Measurements from ENCODE around the gene IFI30. TPM values are rescaled to one million over a fixed set of nuclear protein-coding genes. Genes with fewer than 3 reads are reported as not detected.

The IFI30 gene
- polyA plus RNA-seq, 3 donors, result 3,608 to 6,022 (median 4,550) TPM

GRCh38 chr19:18211683-18212082 is 38.1 kb downstream of the IFI30 start:
- Histone ChIP-seq H2AFZ (ENCODE audit: insufficient read depth, low read depth, low read length, poor library complexity, severe bottlenecking) (no peak overlapping the region), H3K9me3 (replicated peaks in 1 of 2; ENCODE audit: control insufficient read depth in 1 of 2, insufficient read depth in 1 of 2, low read length in 2 of 2) (no peaks in the 10 kb centered on the region), H4K20me1 (ENCODE audit: insufficient read depth, low read length) (no peaks in the 10 kb centered on the region), H3K27ac (ENCODE audit: low read depth in 1 of 2, low read length in 2 of 2) (no peak overlapping the region), H3K9ac (ENCODE audit: insufficient read depth, low read length, poor library complexity, severe bottlenecking) (no peak overlapping the region), H3K36me3 (replicated peaks in 1 of 2; ENCODE audit: control insufficient read depth in 1 of 2, insufficient read depth in 2 of 2, low read length in 2 of 2) (no peaks in the 10 kb centered on the region), H3K79me2 (ENCODE audit: insufficient read depth, low read length) (no peaks in the 10 kb centered on the region), H3K27me3 (ENCODE audit: control insufficient read depth in 2 of 2, insufficient read depth in 2 of 2, low read length in 2 of 2) (peaks cover 0 to 3% of the 10 kb centered on the region in 2 donors), H3K4me1 (ENCODE audit: control insufficient read depth in 1 of 2, insufficient read depth in 2 of 2, low read length in 2 of 2) (no peaks in the 10 kb centered on the region), H3K4me2 (replicated peaks; ENCODE audit: extremely low read depth, low read length, poor library complexity, severe bottlenecking) (no peak overlapping the region), H3K4me3 (replicated peaks in 1 of 3; ENCODE audit: low read depth in 2 of 3, low read length in 3 of 3) (no peak overlapping the region)
- TF ChIP-seq CTCF (IDR thresholded peaks at IDR 0.05), result no peak
- peaks cover 27 to 42% (median 31%) of the 10 kb centered on the region in 3 donors for H3K27me3 Mint-ChIP-seq (ENCODE audit: low read depth in 3 of 3)
- H3K9me3 Mint-ChIP-seq, result peaks cover 0 to 3% (median 0%) of the 10 kb centered on the region in 7 donors
- intact Hi-C loops (cut with micrococcal nuclease), result no loop called here
- no peak overlapping the region for H3K4me3 Mint-ChIP-seq
- H3K27ac Mint-ChIP-seq, result no peak overlapping the region
- peaks cover 4% of the 10 kb centered on the region for H3K4me1 Mint-ChIP-seq
- no peaks in the 10 kb centered on the region for H3K36me3 Mint-ChIP-seq
- DNase-seq, result no peak
- WGBS (ENCODE audit: insufficient coverage), result 73% methylated on average over 14 of the region's 14 CpGs

GRCh38 chr19:18214779-18215433 is 41.3 kb downstream of the IFI30 start:
- intact Hi-C loops (cut with micrococcal nuclease), result no loop called here
- H3K4me1 ChIP-seq (ENCODE audit: control insufficient read depth in 1 of 2, insufficient read depth in 2 of 2, low read length in 2 of 2), result no peaks in the 10 kb centered on the region
- H3K4me3 ChIP-seq (replicated peaks in 1 of 3; ENCODE audit: low read depth in 2 of 3, low read length in 3 of 3), result no peak overlapping the region
- peaks cover 0 to 1% of the 10 kb centered on the region in 2 donors for H3K27me3 ChIP-seq (ENCODE audit: control insufficient read depth in 2 of 2, insufficient read depth in 2 of 2, low read length in 2 of 2)
- H3K4me1 Mint-ChIP-seq, result peaks cover 4% of the 10 kb centered on the region
- peak overlapping the region in 2 of 7 donors; percentile 15 to 44 for H3K27ac Mint-ChIP-seq
- H3K79me2 ChIP-seq (ENCODE audit: insufficient read depth, low read length), result no peaks in the 10 kb centered on the region
- no peaks in the 10 kb centered on the region for H3K36me3 ChIP-seq (replicated peaks in 1 of 2; ENCODE audit: control insufficient read depth in 1 of 2, insufficient read depth in 2 of 2, low read length in 2 of 2)
- no peaks in the 10 kb centered on the region for H3K36me3 Mint-ChIP-seq
- no peak for DNase-seq
- peaks cover 0 to 4% of the 10 kb centered on the region in 2 donors for H3K9me3 ChIP-seq (replicated peaks in 1 of 2; ENCODE audit: control insufficient read depth in 1 of 2, insufficient read depth in 1 of 2, low read length in 2 of 2)
- H2AFZ ChIP-seq (ENCODE audit: insufficient read depth, low read depth, low read length, poor library complexity, severe bottlenecking), result no peak overlapping the region
- H3K27me3 Mint-ChIP-seq (ENCODE audit: low read depth in 3 of 3), result peaks cover 22 to 32% (median 24%) of the 10 kb centered on the region in 3 donors
- 55% methylated on average over 4 of the region's 7 CpGs for WGBS (ENCODE audit: insufficient coverage)
- peaks cover 0 to 6% (median 0%) of the 10 kb centered on the region in 7 donors for H3K9me3 Mint-ChIP-seq
- H3K4me2 ChIP-seq (replicated peaks; ENCODE audit: extremely low read depth, low read length, poor library complexity, severe bottlenecking), result no peak overlapping the region
- H3K4me3 Mint-ChIP-seq, result peak overlapping the region in 1 of 2 donors; percentile 4
- no peaks in the 10 kb centered on the region for H4K20me1 ChIP-seq (ENCODE audit: insufficient read depth, low read length)
- TF ChIP-seq CTCF (IDR thresholded peaks at IDR 0.05), result no peak
- H3K27ac ChIP-seq (ENCODE audit: low read depth in 1 of 2, low read length in 2 of 2), result no peak overlapping the region
- no peak overlapping the region for H3K9ac ChIP-seq (ENCODE audit: insufficient read depth, low read length, poor library complexity, severe bottlenecking)

Data from CD14-positive monocyte (primary cell).